A549 (cell line): ENCODE data around the gene EPN3.

ENCODE experiments used
- CTCF ChIP-seq: fragments of >200 bp; sonication (Bioruptor Twin); formaldehyde crosslinking; IDR thresholded peaks from 3 replicates; pipeline ENCODE4 v1.5.1; 2016
- ELK1 ChIP-seq: fragments of 150-350 bp; IDR thresholded peaks from 2 replicates; pipeline ENCODE4 v1.6.1; 2014; ENCODE audit warnings: low read depth, mild to moderate bottlenecking, low read length
- EP300 ChIP-seq, 2 experiments: fragments of >200 bp; sonication (Bioruptor Twin); formaldehyde crosslinking; IDR thresholded peaks; 2 replicates in 1 of 2; 3 replicates in 1 of 2; pipeline ENCODE4 v1.6.1; 2016 to 2017
- POLR2A ChIP-seq: IDR thresholded peaks from 2 replicates; pipeline ENCODE4 v1.6.1; 2012; ENCODE audit warnings: mild to moderate bottlenecking, low read length
- REST ChIP-seq: fragments of 200-600 bp; sonication (generic); IDR thresholded peaks from 2 replicates; pipeline ENCODE4 v1.6.1; 2016; ENCODE audit warnings: antibody characterized with exemption, mild to moderate bottlenecking, moderate library complexity

GRCh38 chr17:50538549-50539410 lies 6.2 kb downstream of the EPN3 start:
- TF ChIP-seq ELK1 (no peak), POLR2A (no peak), CTCF (no peak), REST (no peak), EP300 (IDR thresholded peaks at IDR 0.05) (no peak)
